GM21737 (cell line): ENCODE results near the gene USP25.

Source experiments
- ATAC-seq: cut with Tn5 transposase; IDR thresholded peaks from one replicate; pipeline ENCODE4 v1.9.1; 2021; ENCODE audit warnings: mild to moderate bottlenecking, moderate library complexity; ENCODE audit not compliant: unreplicated experiment

The USP25 gene

DNA sequence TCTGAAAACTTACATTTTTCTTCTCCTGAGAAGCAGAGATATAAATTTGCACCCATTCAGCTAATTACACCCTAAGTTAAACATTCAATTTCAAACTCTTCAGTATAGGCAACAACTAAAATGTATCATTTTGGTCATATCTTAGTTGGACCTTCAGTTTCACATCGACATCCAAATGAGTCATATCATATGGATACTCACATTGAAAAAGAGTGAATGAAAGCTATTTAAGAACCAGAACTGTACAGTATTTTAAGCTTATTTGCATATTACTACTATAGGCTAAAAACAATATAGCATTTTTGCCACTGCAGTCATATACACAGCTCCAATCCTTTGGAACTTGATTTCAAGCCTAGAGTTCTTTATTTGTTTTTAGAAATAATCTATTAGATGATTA, 33.6 kb downstream of the USP25 start:
- ATAC-seq = no peak

- no peak for ATAC-seq
Measured at GRCh38 chr21:15764878-15765277, 35.1 kb downstream of the USP25 start.

- no peak for ATAC-seq
Measured at GRCh38 chr21:15766952-15767603, 37.3 kb downstream of the USP25 start.

GRCh38 chr21:15768045-15768601, 38.3 kb downstream of the USP25 start:
- no peak for ATAC-seq

- ATAC-seq = no peak
Measured at GRCh38 chr21:15768853-15769252, 39.1 kb downstream of the USP25 start.

- no peak for ATAC-seq
Measured at GRCh38 chr21:15771311-15771710, 41.5 kb downstream of the USP25 start.

GRCh38 chr21:15772654-15773053, 42.9 kb downstream of the USP25 start:
- no peak for ATAC-seq

DNA sequence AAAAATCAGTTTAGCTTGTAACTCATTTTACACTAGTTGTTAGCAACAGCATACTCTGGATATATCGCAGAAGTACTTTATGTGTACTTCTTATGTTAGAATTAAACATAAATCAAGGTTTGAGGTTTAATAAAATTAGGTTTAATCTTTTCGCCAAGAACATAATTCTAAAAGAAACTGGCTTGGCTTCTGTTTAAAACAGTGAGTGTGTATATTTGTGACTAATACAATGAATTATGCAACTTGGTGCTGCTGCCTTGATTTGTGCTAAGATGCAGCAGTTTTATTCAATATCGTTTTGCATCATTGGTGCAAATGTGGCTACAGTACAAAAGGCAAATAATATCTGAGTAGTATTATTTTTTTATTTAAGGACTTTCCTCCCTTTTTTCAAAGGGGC, 44.8 kb downstream of the USP25 start:
- no peak for ATAC-seq

- ATAC-seq = no peak
Measured at GRCh38 chr21:15775291-15775690, 45.5 kb downstream of the USP25 start.

DNA sequence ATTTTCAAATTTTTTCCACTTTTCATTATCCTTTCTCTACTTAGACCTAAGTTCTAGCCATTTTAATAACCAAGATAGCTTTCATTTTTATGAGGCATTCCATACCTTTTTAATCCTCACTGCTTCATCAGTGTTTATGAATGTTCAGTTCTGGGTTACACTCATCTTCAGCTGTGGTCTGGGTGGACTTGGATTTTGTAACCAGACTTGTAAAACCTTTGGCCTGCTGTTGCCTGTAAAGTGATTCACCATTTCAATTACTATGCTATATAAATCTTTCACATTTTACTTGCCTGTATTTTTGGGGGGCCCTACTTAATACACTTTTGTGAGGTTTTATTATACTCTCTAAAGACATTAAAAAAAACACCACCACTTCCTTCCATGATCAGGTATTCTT, 46.2 kb downstream of the USP25 start:
- ATAC-seq = no peak

GRCh38 chr21:15776818-15777217, 47.0 kb downstream of the USP25 start:
- no peak for ATAC-seq

- no peak for ATAC-seq
Measured at GRCh38 chr21:15781986-15782385, 52.2 kb downstream of the USP25 start.

DNA sequence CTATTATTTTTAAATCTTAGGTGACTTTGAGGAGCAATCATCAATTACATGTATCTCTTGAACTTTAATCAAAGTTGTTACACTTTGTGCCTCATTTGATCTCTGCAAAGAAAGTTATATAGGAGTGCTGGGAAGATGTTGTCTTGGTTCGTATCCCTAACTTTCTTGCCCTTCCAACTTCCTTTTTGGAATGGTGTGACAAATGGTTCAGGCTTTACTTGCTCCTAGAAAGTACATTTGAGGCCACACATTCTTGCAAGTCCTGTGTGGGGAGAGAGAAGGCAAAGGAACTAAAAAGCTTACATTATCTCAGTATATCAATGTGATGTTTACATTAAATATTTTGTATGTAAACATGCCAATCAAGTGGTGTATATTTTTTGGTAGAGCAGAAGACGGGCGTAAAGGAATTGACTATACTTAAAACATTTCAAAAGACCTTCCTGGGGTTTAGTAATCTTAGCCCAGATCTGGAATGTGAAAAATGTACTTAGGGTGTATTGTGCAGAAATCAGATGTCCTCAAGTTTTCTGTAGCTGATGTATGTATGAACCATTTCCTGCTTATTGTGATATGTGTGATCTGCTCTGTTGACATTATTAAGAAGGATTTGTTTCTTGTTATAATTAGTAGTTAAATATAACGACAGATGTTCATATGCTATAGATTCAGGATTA, 59.2 kb downstream of the USP25 start:
- no peak for ATAC-seq

GRCh38 chr21:15793109-15793508, 63.3 kb downstream of the USP25 start:
- no peak for ATAC-seq

- ATAC-seq = no peak
Measured at GRCh38 chr21:15793550-15794235, 63.9 kb downstream of the USP25 start.

DNA sequence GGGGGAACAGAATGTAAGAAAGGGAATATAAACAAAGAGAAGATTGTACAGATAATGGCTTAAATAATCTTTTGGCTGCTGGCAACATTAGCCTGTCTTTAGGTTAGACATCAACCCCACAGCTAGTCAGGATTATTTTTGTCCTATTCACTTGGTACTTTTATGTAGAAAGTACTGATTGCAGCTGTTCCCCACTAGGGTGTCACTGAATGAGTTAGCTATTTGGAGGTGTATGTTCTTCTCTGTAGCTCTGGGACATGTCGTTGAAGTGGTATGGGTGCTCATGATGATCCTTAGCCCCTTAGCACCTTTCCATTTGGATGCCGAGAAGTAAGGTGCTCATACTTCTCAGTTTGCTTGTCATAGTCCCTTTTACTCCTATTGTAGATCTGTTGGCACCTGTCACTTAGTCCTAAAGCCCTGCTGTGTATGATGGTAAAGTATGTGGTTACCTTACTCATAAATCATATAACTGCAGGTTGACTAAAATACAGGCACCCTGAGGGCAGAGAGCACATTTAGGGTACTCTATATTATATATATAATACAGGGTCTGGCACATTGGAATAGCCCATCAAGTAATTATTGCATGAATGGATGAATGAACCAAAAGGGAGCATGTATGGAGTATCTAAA, 64.6 kb downstream of the USP25 start:
- ATAC-seq = no peak

- ATAC-seq = no peak
Measured at GRCh38 chr21:15795533-15795932, 65.8 kb downstream of the USP25 start.

- ATAC-seq = no peak
Measured at GRCh38 chr21:15797577-15798363, 68.0 kb downstream of the USP25 start.

GRCh38 chr21:15801352-15801863, 71.6 kb downstream of the USP25 start:
- no peak for ATAC-seq

DNA sequence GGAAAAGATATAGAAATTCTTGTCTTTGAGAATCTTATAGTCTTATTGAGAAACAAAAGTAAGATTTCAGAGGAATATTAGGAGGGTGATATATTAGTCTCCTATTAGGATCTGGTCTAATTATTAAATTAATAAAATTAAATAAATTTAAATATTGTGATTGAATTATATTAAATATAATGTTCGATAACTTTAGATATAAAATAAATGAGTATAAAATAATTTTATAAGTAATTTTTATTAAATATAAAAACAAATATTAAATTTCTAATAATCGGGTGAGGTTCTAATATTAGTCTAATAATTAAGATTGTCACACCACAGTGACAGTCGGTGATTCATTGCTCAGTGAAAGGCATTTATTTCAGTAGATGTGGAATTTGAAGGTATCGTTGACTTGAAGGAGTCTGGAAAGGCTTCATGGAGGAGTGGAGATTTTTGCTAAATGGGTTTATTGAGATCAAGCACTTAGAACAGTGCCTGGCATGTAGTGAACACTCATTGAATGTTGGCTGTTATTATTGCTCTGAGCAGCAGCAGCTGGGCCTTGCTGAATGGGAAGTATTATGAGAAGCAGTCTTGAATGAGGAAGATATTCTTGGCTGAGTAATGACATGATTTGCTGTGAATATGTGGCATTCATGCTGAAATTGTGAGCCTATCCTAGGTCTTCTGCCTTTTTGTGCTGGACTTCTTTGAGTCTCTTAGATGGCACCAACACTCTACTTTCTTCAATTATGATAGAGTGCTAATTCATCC, 74.6 kb downstream of the USP25 start:
- no peak for ATAC-seq
